GM12873 (cell line): ENCODE results near the gene GPRC5D.

Experiments
- CTCF ChIP-seq: IDR thresholded peaks from 2 replicates; pipeline ENCODE4 v1.5.1; 2012; ENCODE audit warnings: low read depth, mild to moderate bottlenecking, moderate library complexity, low read length, control low read depth; ENCODE audit not compliant: insufficient read depth; ENCODE audit errors: missing control alignments

The GPRC5D gene

GRCh38 chr12:12987421-12987820 is 35.5 kb upstream of the GPRC5D start:
- TF ChIP-seq CTCF = no peak

DNA sequence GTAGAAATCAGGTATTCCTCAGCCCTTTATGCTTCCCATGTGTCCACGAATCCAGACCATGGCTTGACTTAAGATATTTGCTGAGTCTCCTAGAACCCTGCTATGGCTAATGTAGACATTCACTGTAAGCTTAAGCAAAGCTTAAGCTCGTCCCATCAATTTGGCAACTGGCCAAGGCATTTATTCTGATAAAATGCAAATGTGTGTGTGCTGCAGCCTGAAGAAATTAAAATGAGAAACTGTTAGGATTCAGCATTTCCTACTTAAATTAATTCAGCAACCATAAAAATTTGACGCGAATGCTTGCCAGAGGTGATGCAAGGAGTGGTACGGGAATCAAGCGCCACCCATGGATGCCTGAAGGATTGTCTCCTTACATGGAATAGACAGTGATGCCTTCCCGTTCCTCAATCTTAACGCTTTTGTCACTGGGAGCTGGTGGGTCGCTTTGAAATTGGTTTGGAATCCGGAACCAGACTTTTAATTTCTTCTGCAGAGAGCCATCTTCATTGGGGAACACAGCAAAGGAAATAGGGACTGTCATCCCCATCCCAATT is 34.9 kb upstream of the GPRC5D start:
- TF ChIP-seq CTCF = no peak

DNA sequence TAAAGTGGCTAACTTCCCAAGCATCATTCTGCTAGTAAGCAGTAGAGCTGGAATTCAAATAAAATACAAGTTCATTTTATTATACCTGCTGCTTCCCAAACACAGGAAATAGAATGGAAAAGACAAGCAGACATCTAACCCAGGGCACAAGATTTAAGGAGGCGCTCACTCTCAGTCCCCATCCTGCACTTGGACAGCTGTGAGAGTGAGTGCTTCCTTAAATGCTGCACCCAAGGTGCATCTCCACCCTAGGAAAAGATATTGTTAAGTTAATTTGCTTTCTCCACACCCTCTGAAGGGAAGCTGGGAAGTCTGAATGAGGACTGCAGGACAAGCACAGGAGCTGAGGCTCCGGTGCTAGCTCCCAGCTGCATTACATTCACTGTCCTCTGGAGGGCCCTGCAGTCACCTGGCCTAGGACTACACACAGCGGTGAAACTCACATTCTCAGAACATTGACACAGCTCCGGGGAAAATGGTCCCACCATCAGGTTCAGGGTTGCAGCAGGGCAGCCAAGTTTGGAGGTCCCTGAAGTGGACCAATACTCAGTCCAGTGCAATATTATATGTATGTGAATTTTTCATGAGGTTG is 33.9 kb upstream of the GPRC5D start:
- TF ChIP-seq CTCF = peak; percentile 68

GRCh38 chr12:12984149-12984548 is 32.2 kb upstream of the GPRC5D start:
- no peak for TF ChIP-seq CTCF

DNA sequence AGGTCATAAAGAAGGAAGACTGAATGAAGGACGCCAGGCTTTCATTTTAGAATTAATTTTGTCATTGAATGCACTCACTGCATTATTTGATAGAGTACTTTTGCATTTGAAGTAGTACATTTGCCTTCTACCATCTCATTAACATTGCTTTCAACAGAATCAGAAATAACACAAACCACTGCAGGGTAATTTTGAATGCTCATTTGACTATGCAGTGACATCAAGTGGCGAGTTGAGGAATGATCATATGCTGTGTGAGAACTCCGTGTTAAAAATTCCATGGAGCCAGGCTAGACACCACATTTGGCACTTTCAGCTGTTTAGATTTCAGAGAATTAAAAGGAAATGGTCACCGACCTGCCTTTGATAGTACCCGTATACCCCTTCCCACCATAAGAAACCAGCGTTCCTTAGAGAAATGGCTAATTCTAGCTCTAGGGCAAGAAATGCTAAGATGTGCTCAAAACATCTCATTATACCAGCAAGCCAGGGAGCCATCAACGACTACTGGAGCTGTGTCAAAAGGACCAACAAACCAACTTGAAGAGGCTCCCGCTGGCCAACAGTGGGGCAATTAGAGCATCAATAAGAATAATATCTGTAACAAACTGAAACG is 31.6 kb upstream of the GPRC5D start:
- TF ChIP-seq CTCF = peak; percentile 51

GRCh38 chr12:12982331-12982730 is 30.4 kb upstream of the GPRC5D start:
- no peak for TF ChIP-seq CTCF

DNA sequence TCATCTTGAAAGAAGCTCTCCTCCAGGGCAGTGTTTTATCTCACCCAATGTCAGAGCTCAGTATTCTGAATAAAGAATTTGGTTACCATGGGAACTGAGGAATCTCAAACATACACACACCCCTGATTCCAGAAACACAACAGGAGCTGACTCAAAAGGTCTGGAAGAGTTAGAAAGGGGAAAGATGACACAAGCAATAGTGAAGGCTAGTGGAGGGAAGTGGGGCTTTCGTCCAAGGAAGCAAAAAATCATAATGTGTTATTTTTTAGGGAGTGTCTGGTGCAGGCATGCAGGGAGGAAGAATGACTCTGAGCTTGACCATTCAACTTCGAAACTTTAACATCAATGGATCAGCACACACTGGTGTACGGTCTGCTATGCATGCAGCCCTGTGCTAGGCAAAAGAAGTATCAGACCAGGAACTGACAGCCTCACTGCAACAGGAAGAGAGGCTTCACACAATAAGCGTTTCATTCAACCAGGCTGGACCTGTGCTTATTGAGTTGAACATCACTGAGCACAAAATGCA is 27.8 kb upstream of the GPRC5D start:
- TF ChIP-seq CTCF = no peak
